ENCODE data around the gene KRTAP20-3. TPM values are rescaled to one million over a fixed set of nuclear protein-coding genes. Genes with fewer than 3 reads are reported as not detected.

KRTAP20-3 gene
- total and polyA plus RNA-seq, 9 donors: not detected

DNA sequence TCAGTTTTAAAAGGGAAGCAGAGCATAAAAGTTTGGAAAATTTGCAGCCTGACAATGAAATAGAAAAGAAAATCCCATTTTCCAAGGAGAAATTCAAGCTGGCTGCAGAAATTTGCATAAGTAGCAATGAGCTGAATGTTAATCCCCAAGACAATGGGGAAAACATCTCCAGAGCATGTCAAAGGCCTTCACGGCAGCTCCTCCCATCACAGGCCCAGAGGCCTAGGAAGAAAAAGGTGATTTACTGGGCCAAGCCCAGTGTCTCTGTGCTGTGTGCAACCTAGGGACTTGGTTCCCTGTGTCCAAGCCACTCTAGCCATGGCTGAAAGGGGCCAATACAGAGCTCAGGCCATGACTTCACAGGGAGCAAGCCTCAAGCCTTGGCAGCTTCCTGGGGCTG is 26.1 kb downstream of the KRTAP20-3 start:
- no peaks in the 10 kb centered on the region for H3K36me3 ChIP-seq
- no peak overlapping the region for H3K27ac ChIP-seq
- no peak overlapping the region for H3K4me3 ChIP-seq
- no peak for TF ChIP-seq EP300 (IDR thresholded peaks at IDR 0.05)
- TF ChIP-seq POLR2A (IDR thresholded peaks at IDR 0.05): no peak
- TF ChIP-seq, protein P1, sequence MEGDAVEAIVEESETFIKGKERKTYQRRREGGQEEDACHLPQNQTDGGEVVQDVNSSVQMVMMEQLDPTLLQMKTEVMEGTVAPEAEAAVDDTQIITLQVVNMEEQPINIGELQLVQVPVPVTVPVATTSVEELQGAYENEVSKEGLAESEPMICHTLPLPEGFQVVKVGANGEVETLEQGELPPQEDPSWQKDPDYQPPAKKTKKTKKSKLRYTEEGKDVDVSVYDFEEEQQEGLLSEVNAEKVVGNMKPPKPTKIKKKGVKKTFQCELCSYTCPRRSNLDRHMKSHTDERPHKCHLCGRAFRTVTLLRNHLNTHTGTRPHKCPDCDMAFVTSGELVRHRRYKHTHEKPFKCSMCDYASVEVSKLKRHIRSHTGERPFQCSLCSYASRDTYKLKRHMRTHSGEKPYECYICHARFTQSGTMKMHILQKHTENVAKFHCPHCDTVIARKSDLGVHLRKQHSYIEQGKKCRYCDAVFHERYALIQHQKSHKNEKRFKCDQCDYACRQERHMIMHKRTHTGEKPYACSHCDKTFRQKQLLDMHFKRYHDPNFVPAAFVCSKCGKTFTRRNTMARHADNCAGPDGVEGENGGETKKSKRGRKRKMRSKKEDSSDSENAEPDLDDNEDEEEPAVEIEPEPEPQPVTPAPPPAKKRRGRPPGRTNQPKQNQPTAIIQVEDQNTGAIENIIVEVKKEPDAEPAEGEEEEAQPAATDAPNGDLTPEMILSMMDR (IDR thresholded peaks at IDR 0.05): no peak
- H3K4me1 ChIP-seq (ENCODE audit: insufficient read depth): no peaks in the 10 kb centered on the region
- H3K27me3 ChIP-seq: no peaks in the 10 kb centered on the region
- no peak for DNase-seq
- 74 to 85% (median 77%) methylated on average over 1 of the region's 1 CpG for WGBS, 3 donors
- H3K9me3 ChIP-seq: no peaks in the 10 kb centered on the region
- intact Hi-C loops (cut with DNase I): no loop called here

DNA sequence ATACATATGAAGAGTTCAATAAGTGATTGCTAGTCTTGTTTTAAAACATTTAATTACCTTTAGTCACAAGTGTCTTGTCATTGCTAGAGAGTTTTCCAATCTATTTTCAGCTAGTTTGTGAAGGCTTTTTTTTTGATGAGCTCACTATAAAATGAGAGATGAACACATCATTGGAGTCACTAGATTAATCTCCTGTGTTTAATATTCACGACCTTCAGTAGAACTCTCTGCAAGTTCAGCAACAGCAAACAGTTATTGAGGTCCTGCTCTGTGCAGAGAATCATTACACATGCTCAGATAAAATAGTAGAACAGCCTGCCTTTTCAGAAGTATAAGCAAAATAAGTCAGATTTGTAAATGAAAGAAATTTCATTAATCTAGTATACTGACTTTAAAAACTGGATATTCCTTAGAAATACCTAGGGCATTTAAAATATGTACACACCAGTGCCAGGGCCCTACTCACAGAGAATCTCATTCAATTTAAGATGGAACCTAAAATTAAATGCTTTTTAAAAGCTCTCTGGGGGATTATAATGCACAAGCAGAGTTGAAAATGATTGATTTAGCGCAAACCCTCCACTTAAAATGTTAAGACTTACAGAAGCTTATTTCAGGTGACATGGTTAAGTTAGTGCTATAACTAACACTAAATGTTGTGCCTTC is 30.5 kb downstream of the KRTAP20-3 start:
- TF ChIP-seq EP300 (IDR thresholded peaks at IDR 0.05) (no peak), POLR2A (IDR thresholded peaks at IDR 0.05) (no peak)
- TF ChIP-seq, protein P1 (IDR thresholded peaks at IDR 0.05): no peak
- WGBS, 3 donors: 65 to 76% (median 69%) methylated on average over 2 of the region's 2 CpGs
- H3K4me3 ChIP-seq: no peak overlapping the region
- no peak overlapping the region for H3K27ac ChIP-seq
- H3K9me3 ChIP-seq: no peaks in the 10 kb centered on the region
- no peak for DNase-seq
- intact Hi-C loops (cut with DNase I): no loop called here
- no peaks in the 10 kb centered on the region for H3K36me3 ChIP-seq
- H3K4me1 ChIP-seq (ENCODE audit: insufficient read depth): no peaks in the 10 kb centered on the region
- H3K27me3 ChIP-seq: no peaks in the 10 kb centered on the region

DNA sequence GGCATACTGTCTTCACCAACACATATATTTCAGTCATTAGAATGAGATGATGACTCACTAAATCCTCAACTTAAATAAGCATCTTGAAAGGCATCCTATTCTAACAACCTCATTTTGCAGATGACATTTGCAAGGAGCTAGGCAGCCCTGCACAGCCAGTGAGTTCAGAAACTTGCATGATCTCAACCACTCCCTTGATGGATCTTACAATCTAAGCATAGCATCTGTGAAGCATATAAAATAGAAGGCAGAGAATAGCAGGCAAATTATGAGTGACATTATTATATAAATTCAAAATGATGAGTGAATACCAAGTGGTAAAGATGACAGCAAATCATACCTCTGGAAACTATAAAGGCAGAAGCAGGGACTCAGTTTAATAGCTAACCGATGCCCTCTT is 31.6 kb downstream of the KRTAP20-3 start:
- no peak overlapping the region for H3K27ac ChIP-seq
- no peak for TF ChIP-seq EP300 (IDR thresholded peaks at IDR 0.05)
- TF ChIP-seq POLR2A (IDR thresholded peaks at IDR 0.05): no peak
- TF ChIP-seq, protein P1 (IDR thresholded peaks at IDR 0.05): no peak
- WGBS, 3 donors: 68 to 89% (median 77%) methylated on average over 1 of the region's 1 CpG
- no peaks in the 10 kb centered on the region for H3K4me1 ChIP-seq (ENCODE audit: insufficient read depth)
- H3K36me3 ChIP-seq: no peaks in the 10 kb centered on the region
- intact Hi-C loops (cut with DNase I): no loop called here
- H3K9me3 ChIP-seq: no peaks in the 10 kb centered on the region
- no peaks in the 10 kb centered on the region for H3K27me3 ChIP-seq
- no peak overlapping the region for H3K4me3 ChIP-seq
- no peak for DNase-seq

DNA sequence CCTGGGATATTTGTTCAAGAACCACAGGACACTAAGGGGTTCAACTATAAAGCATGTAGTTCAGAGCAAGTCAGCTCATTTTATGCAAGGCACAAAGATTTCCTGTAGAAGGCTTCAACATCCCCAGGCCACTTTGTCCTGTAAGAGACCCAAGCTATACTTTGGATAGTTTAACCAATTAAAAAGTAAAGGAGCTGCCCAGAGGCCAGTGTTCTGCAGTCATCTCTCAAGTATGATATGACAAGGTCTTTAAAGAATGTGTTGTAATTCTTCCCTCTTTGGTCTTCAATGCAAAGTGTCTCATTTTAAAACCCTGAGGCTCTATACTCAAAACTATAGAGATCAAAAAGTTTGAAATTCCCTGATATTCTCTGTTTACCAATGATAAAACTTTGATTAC is 34.1 kb downstream of the KRTAP20-3 start:
- H3K27ac ChIP-seq: no peak overlapping the region
- no peaks in the 10 kb centered on the region for H3K9me3 ChIP-seq
- H3K27me3 ChIP-seq: no peaks in the 10 kb centered on the region
- intact Hi-C loops (cut with DNase I): no loop called here
- no peaks in the 10 kb centered on the region for H3K4me1 ChIP-seq (ENCODE audit: insufficient read depth)
- no peak for TF ChIP-seq POLR2A (IDR thresholded peaks at IDR 0.05)
- no peak for TF ChIP-seq EP300 (IDR thresholded peaks at IDR 0.05)
- TF ChIP-seq, protein P1 (IDR thresholded peaks at IDR 0.05): no peak
- no peaks in the 10 kb centered on the region for H3K36me3 ChIP-seq
- no peak for DNase-seq
- H3K4me3 ChIP-seq: no peak overlapping the region

Measured in ovary (tissue), 9 donors.